M059J (cell line): ENCODE results near the gene OR1A2. TPM values are rescaled to one million over a fixed set of nuclear protein-coding genes. Genes with fewer than 3 reads are reported as not detected.
"Not testable (repeated sequence)": the region's sequence is repeated elsewhere in the genome, so short reads cannot be mapped to it uniquely, and the experiment has no call there.

ENCODE experiments used
- DNase-seq: peaks from one replicate; pipeline ENCODE4 v3.0.0-alpha.2; 2012; ENCODE audit warnings: low read depth
- total RNA-seq: library from RNA; depleted of rRNA; stranded (reverse); fragments of >200 nt; shearing (Covaris generic); gene quantifications from 2 replicates; pipeline ENCODE4 v1.2.3, GENCODE V29; 2014; rRNA removed

Gene OR1A2
- total RNA-seq, result not detected in 2 replicates

- DNase-seq, result no peak
Observed at GRCh38 chr17:3197219-3197618, at the start of gene OR1A2. OR1A2 (plus strand) TSS chr17:3197519; CDS start chr17:3197519, 0 bp downstream.

GRCh38 chr17:3157218-3157617 is 40.1 kb upstream of the OR1A2 start:
- no peak for DNase-seq

GRCh38 chr17:3167574-3167973 is 29.7 kb upstream of the OR1A2 start:
- no peak for DNase-seq

- DNase-seq, result no peak
Observed at GRCh38 chr17:3189961-3190360, 7.4 kb upstream of the OR1A2 start.

GRCh38 chr17:3207367-3207766 is 10.0 kb downstream of the OR1A2 start, which contains the start of gene OR1A1:
OR1A1 (plus strand) TSS chr17:3207667; CDS start chr17:3215621, 7,954 bp downstream.
- DNase-seq, result no peak

GRCh38 chr17:3208484-3208883 is 11.2 kb downstream of the OR1A2 start:
- DNase-seq, result no peak

GRCh38 chr17:3213001-3213400 is 15.7 kb downstream of the OR1A2 start:
- no peak for DNase-seq

- DNase-seq, result no peak
Observed at GRCh38 chr17:3213587-3213986, 16.3 kb downstream of the OR1A2 start.

GRCh38 chr17:3219978-3220377 is 22.7 kb downstream of the OR1A2 start:
- not testable (repeated sequence) for DNase-seq

GRCh38 chr17:3221850-3222249 is 24.5 kb downstream of the OR1A2 start:
- DNase-seq, result no peak

- DNase-seq, result no peak
Observed at GRCh38 chr17:3222505-3222904, 25.2 kb downstream of the OR1A2 start.

GRCh38 chr17:3224721-3225352 is 27.5 kb downstream of the OR1A2 start:
- DNase-seq, result not testable (repeated sequence)

GRCh38 chr17:3232300-3232699 is 35.0 kb downstream of the OR1A2 start:
- DNase-seq, result not testable (repeated sequence)

GRCh38 chr17:3238685-3239084 is 41.4 kb downstream of the OR1A2 start:
- DNase-seq, result not testable (repeated sequence)

- DNase-seq, result not testable (repeated sequence)
Observed at GRCh38 chr17:3241044-3241443, 43.7 kb downstream of the OR1A2 start.

- not testable (repeated sequence) for DNase-seq
Observed at GRCh38 chr17:3244841-3245240, 47.5 kb downstream of the OR1A2 start.

Other genes starting within 250 kb of the OR1A2 start
- not detected in 2 replicates for gene OR1D5, start 133.9 kb upstream of the OR1A2 start, total RNA-seq
- not detected in 2 replicates for gene OR1D2, start 93.1 kb upstream of the OR1A2 start, total RNA-seq
- not detected in 2 replicates for gene OR1G1, start 70.0 kb upstream of the OR1A2 start, total RNA-seq
- not detected in 2 replicates for gene OR1A1, start 10.1 kb downstream of the OR1A2 start, total RNA-seq
- not detected in 2 replicates for gene OR3A1, start 100.8 kb downstream of the OR1A2 start, total RNA-seq
- gene OR3A2, start 188.8 kb downstream of the OR1A2 start, total RNA-seq, result not detected in 2 replicates
- not detected in 2 replicates for gene OR1E1, start 200.9 kb downstream of the OR1A2 start, total RNA-seq
- gene OR3A3, start 213.9 kb downstream of the OR1A2 start, total RNA-seq, result not detected in 2 replicates
- not detected in 2 replicates for gene OR1E2, start 236.3 kb downstream of the OR1A2 start, total RNA-seq